Measurements from ENCODE around the gene TRIM25.

TRIM25 gene

DNA sequence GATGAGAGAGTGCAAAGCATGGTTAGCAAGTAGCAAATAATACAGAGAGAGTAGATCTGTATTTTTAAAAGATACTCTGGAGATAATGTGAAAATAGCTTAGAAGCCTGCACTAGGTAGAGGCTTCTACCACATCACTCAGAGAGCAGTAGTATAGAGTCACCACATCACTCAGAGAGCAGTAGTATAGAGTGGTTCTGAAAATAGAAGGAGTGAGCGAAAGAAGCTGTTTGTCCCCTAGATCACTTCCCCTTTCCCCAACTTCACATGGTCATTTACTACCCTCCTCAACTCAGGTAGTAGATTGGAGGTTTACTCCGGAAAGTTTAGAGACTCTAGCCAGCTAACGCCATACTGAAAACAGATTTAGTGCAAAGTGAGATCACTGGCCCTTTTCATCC is 62.8 kb downstream of the TRIM25 start:
- no peak for DNase-seq

GRCh38 chr17:56850591-56850990 is 63.3 kb downstream of the TRIM25 start:
- no peak for DNase-seq

GRCh38 chr17:56849131-56849530 is 64.7 kb downstream of the TRIM25 start:
- no peak for DNase-seq

DNA sequence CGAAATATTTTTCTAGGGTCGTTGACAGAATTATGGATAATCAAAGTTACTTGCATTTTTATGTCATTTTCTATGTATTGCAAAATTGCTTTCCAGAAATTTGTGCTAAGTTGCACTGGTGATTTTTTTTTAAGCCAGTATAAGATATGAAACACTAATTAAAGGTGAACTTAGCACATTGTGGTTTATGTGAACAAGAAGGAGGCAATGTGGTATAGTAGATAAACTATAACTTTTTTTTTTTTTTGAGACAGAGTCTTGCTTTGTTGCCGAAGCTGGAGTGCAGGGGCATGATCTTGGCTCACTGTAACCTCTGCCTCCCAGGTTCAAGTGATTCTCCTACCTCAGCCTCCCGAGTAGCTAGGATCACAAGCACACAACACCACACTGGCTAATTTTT is 66.7 kb downstream of the TRIM25 start:
- DNase-seq: no peak

GRCh38 chr17:56845934-56846333 is 67.9 kb downstream of the TRIM25 start:
- no peak for DNase-seq

- no peak for DNase-seq
Observed at GRCh38 chr17:56842577-56842976, 71.3 kb downstream of the TRIM25 start.

- DNase-seq: no peak
Observed at GRCh38 chr17:56838687-56839086, 75.2 kb downstream of the TRIM25 start.
